SU-DHL-6 (cell line): ENCODE measurements around the gene ZNF273.

Experiments
- CTCF ChIP-seq: fragments of 200-600 bp; sonication (generic); IDR thresholded peaks from one replicate; pipeline ENCODE4 v1.5.1; 2017; ENCODE audit warnings: antibody characterized with exemption, mild to moderate bottlenecking, low read length, moderate library complexity; ENCODE audit not compliant: insufficient read depth, poor library complexity, severe bottlenecking
- EZH2phosphoT487 ChIP-seq: fragments of 200-600 bp; sonication (generic), shearing (Covaris generic); conservative IDR thresholded peaks from 2 replicates; pipeline ENCODE4 v1.6.1; 2018; ENCODE audit warnings: mild to moderate bottlenecking, antibody characterized with exemption, low read length, moderate library complexity, mixed read lengths

GRCh38 chr7:64902806-64903721 is at the start of gene ZNF273:
- TF ChIP-seq CTCF (no peak), EZH2phosphoT487 (no peak)
